GM13976 (cell line): Measurements from ENCODE around the gene MAPK10.

Experiments used
- DNase-seq: peaks from one replicate; pipeline ENCODE4 v3.0.0; 2012; ENCODE audit warnings: low spot score
- in situ Hi-C: fragments of 300-500 bp; cut with MboI; formaldehyde crosslinking; loops from one replicate; pipeline ENCODE4 v1.12.0; 2022; ENCODE audit warnings: low sequenced_read_pairs, mixed read lengths, inconsistent platforms; ENCODE audit not compliant: unreplicated experiment
- TF ChIP-seq, protein P1 (sequence below): IDR thresholded peaks from 2 replicates; pipeline ENCODE4 v1.5.1; 2012; ENCODE audit warnings: borderline replicate concordance, mild to moderate bottlenecking; ENCODE audit not compliant: insufficient read depth; ENCODE audit errors: extremely low read depth, missing control alignments, control extremely low read depth

MAPK10 gene

DNA sequence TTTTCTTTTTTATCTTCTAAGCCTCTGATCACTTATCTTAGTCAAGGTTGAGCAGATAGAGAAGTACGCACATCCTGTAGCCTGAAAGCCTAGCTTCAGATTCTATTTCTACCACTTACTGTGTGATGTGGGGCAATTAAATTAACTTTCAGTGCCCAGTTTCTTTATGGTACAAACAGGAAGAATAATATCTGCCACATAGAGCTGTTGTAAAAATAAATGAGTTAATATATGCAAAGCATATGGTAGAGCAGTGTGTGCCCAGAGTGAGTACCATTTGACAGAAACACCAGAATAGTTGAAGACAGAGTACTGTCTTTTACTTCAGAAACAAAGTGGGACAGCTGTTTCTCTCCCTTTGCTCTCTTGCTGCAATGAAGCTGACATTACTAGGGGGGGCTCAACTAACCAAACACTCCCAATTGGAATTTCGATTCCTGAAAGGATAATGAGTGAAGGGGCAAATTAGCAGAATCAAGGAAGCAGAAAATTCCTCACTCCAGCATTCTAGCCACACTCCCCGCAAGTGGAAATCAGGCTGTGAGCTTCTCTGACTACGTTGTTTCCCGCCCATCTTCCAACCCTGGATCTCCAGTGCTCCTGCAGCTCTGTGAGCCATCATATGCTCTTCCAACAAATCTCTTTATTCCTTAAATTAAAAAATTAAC, 80.4 kb downstream of the MAPK10 start:
- TF ChIP-seq, protein P1, sequence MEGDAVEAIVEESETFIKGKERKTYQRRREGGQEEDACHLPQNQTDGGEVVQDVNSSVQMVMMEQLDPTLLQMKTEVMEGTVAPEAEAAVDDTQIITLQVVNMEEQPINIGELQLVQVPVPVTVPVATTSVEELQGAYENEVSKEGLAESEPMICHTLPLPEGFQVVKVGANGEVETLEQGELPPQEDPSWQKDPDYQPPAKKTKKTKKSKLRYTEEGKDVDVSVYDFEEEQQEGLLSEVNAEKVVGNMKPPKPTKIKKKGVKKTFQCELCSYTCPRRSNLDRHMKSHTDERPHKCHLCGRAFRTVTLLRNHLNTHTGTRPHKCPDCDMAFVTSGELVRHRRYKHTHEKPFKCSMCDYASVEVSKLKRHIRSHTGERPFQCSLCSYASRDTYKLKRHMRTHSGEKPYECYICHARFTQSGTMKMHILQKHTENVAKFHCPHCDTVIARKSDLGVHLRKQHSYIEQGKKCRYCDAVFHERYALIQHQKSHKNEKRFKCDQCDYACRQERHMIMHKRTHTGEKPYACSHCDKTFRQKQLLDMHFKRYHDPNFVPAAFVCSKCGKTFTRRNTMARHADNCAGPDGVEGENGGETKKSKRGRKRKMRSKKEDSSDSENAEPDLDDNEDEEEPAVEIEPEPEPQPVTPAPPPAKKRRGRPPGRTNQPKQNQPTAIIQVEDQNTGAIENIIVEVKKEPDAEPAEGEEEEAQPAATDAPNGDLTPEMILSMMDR: no peak
- DNase-seq: no peak
- in situ Hi-C loops: no loop called here

DNA sequence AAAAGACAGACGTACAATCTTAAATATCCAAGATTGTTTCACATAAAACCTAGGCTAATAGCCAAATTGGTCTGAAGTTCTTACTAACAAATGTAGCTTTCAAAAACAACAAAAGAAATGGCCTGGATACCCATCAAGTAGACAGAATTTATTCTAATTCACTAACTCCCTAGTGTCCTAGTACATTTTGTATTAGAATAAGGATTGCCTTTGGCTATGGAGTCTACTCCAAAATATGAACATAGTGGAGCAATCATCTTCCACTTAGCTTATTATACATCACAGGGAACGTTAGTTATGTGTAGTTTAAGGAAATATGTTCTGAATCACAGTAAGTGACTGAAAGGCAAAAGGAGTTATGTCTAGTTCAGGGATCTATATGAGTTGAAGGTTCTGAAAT, 81.7 kb downstream of the MAPK10 start:
- in situ Hi-C loops: no loop called here
- DNase-seq: no peak
- TF ChIP-seq, protein P1: no peak

DNA sequence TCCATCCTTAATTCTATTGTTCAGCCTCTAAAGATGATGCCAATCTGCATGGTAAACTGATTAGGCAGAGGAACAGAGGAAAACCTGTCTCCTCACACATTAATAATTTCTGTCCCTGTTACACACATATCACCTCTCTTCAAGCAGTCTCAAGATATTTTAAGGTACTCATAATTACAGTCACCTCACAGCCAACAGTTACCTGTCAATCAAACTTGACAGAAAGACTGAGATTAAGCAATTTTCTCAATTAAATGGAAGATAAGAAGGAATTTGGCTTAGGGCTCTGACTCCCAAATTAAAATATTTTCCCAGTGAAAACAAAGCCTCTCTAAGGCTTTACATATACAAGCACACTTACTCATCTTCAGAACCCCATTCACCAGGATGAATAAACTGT, 85.2 kb downstream of the MAPK10 start:
- in situ Hi-C loops: no loop called here
- TF ChIP-seq, protein P1: no peak
- no peak for DNase-seq

DNA sequence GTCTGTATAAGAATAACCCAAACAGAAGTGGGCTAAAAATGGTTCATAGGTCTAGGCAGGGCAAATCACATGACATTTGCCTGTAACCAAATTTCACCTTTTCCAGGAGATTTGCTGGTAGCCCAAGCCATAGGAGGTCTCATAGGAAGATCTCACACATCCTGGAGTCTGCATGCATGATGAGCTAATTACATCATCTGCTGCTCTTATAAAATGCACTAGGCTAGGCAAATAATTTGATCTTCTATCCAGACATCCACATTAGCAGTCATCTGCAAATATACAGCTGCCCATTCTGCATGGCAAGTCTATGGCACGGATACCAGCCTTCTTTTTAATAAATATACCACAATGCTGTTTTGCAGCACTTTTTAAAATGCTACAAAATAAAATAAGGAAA, 87.2 kb downstream of the MAPK10 start:
- TF ChIP-seq, protein P1: no peak
- DNase-seq: no peak
- in situ Hi-C loops: no loop called here

DNA sequence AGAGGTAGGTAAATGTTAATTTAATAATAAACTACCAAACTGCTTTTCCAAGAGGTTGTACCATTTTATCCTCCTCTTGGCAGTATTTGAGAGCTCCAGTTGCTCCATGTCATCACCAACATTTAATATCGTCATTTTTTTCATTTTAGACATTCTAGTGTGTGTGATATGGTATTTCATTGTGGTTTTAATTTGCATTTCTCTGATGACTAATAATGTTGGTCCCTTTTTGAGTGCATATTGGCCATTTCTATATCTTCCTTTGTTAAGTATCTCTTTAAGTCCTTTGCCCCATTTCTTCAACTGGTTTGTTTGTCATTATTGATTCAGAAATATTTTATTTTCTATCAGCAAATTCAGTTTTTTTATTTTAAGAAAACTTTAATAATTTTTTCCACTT, 88.8 kb downstream of the MAPK10 start:
- TF ChIP-seq, protein P1: no peak
- in situ Hi-C loops: no loop called here
- DNase-seq: no peak

DNA sequence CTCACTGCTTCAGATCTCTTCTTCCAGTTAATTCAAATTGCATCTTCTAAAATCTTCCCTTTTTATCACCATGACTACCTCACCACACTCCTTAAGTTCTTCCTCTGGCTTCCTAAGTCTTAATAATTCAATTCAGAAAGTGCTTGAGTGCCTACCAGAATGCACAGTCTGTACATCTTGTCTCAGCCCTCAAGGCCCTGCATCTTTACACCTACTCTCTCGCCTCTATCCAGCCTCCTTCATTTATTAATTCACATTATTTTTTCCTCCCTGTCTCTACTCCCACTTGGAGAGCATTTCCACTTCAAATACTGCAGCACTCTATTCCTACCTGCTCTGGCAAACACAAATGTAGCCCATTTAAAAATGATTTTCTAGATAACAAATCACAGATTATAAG, 90.5 kb downstream of the MAPK10 start:
- DNase-seq: no peak
- in situ Hi-C loops: no loop called here
- TF ChIP-seq, protein P1: no peak
